HG02884 (cell line): Measurements from ENCODE around the gene MRPS27.

ENCODE experiments used
- ATAC-seq: cut with Tn5 transposase; IDR thresholded peaks from one replicate; pipeline ENCODE4 v1.9.1; 2021; ENCODE audit warnings: mild to moderate bottlenecking, moderate library complexity; ENCODE audit not compliant: unreplicated experiment

Gene MRPS27

DNA sequence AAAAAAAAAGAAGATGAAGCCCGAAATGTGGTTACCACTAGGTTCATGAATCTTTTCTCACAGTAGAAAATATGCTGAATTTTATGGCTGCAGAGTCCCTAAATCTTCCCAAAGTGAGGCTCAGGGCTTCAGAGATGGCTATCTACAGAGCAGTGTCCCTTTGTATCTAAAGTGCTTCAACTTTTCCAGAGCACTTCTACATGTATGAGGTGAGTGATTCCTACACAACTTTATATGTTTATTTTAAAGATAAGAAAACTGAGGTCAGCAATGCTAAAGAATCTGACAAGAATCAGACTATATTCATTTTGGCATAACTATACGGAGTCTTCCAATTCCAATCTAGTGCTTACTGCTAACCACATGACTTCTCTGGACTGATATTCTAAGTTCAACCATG lies 53.2 kb downstream of the MRPS27 start:
- no peak for ATAC-seq

DNA sequence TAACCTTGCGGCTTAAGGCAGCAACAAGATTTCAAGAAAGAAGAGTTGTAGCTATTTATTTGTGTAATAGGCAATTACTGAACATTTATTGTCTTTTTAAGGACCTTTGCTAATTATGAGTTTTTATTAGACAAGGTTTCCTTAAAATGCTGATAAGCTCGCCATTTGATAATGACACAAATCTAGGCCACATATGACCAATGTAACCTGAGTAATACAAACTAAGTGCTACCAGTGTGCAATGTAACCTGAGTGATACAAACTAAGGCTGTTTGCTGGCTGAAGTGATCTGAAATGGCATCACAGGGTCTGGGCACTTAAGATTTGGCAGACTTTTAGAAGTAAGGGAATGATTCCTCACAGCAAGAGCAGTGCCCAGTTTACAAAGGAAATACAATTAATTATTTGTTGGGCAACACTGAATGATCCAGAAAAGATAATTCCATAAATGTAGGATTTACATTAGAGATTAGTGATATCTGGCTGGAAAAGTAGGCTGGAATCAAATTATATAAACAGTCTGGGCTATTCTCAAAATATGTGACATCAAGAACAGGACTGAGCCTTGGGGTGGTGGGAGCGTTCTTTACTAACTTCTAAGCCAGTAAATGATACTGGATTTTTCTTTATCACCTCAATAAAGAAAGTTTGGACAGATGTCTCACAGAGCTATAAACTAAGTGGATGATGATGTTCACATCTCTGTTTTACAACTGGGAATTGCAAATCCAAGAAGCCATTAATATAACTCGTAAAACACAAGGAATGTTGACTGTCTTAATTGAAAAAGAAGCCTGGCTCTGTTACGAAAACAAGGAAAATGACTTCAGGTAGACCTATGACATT lies 54.8 kb downstream of the MRPS27 start:
- ATAC-seq: no peak

DNA sequence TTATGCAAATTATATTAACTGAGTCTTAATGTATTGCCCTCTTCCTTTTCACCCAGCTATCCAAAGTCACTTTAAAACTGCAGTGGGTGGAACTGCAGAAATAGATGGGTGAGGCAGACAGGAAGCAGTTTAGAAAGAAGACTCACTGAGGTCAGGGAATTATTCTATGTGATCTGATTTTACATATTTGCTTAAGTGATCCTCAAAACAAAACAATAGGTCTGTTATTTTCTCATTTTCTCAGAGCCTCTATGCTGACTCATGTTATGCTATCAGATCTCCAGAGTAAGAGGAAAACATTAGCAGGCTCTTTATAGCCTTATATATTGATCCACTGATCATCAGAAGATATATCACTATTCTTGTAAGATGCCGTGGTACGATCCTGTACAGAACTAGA lies 63.5 kb downstream of the MRPS27 start:
- no peak for ATAC-seq

DNA sequence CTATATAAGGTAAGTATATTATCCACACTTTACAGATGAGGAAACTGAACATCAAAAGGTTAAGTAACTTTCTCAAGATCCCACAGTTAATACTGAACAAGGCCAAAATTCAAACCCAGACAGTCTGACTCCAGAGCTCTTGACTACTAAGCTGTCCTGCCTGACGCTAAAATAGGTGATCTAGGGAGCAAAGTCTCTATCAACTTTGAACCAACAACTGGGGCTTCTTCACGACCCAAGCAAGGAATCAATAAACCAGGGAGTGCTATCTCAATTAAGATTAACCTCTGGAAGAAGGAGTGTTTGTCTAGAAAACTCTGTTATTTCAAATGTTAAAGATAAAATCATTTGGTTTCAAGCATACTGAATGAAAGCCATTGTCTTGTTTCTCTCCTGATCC lies 64.4 kb downstream of the MRPS27 start:
- no peak for ATAC-seq

DNA sequence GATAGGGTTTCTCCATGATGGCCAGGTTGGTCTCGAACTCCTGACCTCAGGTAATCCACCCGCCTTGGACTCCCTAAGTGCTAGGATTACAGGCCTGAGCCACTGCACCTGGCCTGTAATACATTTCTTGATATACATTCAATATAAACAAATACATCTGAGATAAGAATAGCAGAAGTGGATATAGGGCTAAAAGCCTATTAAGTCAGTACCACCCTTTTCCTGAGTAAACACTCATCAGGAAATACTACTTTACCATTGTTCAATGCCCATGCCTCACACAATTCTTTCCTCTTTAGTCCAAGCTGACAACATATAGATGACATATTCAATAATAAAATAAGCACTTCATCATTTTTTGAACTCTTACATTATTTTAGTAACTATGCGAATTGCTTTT lies 64.8 kb downstream of the MRPS27 start:
- no peak for ATAC-seq

DNA sequence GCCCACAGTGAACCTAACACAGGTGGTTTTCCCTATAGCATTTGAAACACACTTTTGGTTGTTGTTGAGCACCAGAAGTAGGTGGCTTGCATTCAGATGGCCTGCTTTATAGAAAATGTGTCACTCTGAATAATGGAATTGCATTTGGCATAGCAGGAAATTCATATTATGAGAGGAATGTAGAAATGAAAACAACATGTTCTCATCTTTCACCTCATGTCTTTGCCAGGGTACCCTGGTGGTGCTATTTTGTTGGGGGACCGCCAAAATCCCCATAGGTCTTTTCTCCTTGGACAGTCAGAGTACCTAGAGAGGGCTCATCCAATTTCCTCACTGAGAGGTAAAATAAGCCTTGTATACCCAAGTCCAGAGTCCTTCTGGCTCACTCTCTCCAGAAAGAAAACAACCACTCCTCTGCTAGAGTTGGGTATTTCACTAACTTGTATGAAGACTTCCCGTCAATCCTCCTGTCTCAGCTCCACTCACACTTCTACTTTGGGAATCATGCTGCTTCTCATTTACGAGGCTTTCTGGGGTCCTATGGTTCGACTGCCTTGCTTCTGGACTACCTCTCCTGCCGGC lies 67.4 kb downstream of the MRPS27 start:
- ATAC-seq: no peak

DNA sequence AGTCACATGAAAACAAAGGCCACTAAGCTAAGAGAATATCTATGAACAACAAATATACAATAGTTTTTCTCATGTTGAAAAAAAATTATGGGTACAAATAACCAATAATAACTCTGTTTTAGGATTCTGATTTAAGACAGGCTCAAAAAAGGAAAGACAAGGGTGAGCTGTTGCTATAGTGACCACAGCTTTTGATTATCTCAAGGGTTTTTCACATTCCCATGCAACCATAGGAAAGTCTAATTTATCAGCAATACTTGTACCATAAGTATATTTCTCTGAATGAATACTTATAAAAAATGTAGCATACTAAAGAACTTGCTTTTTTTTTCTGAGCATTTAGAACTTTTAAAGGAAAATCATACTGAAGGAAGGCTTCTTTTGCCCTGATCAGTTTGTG lies 68.0 kb downstream of the MRPS27 start:
- no peak for ATAC-seq

DNA sequence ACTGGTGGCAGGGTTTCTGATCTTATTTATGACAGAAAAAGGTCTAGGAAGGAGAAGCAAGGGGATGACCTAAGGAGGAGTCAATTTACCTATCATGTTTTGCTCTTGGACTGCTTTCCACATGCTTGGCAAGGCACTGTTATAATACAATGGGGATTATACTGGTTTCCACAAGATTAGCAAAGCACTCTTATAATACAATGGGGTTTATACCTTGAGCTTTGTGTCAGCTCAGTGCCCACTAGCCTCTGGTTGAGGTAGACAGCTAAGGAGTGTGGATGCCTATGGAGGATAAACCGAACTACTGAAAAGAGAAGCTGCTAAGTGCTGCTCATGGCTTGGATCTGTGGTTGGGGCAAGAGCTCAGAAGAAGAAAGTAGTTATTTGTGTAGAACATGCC lies 68.7 kb downstream of the MRPS27 start:
- ATAC-seq: no peak

DNA sequence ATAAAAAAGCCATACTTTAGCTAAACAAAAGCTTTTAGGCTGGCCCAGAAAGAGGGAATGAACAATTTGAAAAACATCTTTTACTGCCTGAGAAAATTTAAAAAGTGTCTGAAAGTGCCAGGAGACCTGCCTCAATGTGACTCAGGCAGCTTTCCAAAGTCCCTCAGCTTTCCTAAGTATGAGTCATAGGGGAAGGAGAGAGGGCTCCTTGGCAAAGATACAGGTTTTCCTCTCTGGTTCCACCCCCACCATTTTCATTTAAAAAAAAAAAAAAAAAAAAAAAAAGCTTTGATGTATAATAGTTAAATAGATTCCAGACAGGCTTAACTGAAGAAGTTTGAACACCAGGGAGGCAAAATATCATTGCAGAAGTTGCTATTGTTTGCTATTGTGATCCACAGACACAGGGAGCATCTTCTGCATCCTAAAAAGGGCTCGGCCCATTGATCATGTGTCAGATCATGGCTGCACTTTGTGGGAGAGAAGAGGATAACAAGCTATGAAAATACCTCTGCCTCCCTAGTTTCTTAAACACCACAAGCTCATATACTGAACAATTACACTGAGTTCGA lies 71.5 kb downstream of the MRPS27 start:
- ATAC-seq: no peak

DNA sequence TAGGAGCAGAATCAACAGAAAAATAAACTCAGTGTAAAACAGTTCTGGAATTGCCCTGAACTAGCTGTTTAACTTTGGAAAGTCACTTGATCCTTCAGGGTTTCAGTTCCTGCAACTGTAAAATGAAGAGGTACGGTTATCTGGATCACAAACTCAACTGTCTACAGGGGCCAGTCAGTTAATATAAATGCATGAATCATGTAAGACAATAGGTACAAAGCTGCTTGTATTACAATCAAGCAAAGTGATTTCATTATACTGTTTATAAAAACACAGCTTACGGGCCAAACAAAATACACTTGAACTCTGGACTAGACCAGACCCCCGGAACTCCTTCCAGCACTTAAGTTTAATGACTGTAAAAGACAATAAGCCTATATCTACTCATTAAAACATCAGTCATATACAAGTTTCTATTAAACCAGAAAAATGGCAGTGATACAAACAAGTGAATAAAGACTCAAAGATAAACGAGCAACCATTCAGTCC lies 73.0 kb downstream of the MRPS27 start:
- no peak for ATAC-seq

DNA sequence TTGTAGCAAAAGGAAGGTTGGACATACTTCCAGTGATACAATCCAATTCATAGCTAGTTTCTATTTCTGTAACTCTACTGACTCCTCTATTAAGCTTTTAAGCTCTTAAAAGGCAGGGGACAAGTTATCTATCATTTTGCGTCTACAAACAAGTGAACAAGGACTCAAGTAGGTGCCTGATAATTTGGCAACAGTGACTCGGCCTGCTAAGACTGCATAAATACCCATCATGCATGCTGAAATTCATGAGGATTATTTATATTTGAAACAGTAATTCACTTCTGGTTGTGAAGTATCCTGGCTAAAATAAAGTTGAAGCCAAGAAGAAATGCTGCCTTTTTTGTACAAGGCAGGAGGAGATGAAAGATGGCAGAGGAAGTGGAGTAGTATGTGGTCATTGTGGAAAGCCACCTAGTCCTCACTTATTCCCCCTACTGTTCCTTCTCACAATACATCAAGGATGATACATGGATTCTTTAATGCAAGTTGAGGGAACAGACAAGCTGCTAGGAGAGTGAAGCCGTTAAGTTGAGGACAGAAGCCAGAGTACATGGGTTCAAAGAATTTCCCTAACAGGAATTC lies 74.0 kb downstream of the MRPS27 start:
- ATAC-seq: no peak

DNA sequence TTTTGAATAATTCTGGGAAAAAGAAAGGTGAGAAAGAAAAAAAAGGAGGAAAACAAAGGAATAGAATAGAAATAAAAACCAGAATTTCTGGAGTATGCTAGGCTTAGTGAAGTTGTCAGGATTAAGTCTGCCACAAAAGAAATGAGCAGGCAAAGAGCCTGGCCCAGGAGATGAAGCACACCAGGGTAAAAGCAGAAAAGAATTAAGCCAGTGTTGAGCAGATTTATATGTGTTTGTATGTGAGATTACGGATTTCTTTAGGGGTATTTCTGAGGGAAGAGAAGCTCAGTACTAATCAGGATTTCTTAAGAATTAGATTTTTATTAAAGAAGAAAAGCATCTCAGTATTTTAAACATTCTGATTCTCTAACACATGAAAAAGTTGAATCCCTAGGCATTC lies 74.5 kb downstream of the MRPS27 start:
- no peak for ATAC-seq

DNA sequence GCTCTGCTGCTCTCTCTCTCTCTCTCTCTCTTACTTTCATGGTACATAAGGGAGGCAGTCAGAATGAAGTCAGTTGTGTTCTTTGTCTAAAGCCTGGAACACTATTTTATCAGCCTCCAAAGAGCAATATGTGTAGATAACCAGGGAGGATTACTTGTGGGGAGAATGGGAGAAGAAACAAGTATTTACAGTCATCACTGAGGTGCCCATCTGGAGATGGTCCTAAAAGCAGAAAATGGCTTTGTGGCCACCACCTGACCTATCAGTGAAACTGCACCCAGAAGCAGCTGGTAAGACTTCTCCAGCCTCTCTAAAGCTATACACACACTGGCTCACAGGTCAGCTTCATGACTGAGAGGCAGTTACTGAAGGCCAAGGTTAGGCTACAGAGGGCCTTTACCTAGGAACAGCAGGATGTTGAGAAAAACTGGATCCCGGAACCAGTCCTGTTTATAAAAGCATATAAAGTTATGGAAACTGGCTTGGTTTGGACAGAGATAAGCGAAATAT lies 75.1 kb downstream of the MRPS27 start:
- peak; percentile 74 for ATAC-seq

DNA sequence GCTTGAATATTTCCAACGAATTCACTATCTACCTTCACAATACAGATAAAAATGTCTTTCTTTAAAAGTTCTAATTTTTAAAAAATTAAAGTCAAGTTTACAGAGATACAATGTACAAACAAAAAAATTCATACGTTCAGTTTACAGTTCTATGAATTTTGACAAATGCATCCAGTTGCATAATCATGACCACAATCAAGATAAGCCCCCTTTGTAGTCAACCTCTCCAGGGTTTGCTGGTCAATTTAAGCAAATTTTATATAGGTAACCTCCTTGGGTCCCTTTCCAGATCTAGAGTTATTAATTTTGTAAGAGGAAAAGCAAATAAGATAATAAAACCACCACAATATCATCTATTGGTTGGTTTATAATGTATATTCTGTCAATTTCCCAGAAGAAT lies 76.3 kb downstream of the MRPS27 start:
- no peak for ATAC-seq

DNA sequence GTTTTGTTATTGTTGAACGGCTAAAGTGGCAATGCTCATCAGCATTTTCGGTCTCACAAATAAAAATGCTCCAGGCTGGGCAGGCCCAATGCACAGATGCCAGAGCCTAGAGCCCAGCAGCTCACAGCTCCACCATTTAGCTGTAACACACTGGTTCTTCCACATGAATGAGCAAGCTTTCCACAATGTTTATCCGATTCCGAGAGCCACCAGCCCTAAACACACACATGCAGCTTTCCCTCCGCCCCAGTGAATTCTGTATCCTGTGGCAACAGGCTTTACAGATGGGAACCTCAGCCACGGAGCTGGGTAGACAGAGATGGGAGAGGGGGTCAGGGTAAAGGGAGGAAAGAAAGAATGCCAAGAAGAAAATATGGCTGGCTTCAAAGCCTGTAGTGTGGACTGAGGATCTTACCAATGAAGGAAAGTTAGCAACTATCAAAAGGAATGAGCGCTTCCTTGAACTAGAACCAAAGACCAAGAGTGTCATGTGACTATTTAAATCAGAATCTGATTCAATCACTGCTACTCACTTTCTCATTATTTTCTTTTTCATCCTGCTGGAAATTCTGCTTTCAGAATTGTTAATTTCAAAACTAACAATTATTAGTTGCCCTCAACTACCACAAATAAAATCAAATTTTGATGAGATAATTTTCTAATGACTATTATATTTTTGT lies 77.1 kb downstream of the MRPS27 start:
- no peak for ATAC-seq

DNA sequence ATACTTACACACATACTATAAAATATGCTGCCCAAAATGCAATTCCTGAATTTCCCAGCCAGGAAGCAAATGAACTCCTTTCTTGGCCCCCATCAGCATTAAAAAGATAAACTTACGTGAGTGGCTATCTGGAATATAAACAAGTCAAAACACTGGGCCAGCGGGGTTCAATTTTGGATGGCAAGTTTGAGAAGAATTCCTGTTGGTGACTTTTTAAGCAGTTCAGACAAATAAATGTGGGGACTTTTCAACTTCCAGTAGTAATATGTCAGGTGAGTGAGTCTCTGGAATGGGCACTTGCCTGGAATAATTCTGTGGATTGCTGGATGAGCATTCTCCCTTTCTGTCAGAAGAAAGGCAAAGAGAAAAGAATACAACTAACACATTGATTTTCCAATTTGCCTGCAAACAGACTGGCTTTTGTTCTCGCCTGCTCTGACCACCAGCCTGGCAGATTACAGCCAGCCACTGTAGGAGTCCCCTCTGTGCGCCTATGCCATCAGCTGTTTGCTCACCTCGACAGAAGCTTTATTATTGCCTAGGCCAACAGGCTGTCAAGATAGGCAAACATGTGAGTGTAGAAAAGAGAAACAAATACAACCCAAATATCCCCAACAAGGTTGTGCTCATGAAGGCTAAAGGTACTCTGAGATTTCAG lies 78.6 kb downstream of the MRPS27 start:
- ATAC-seq: no peak

DNA sequence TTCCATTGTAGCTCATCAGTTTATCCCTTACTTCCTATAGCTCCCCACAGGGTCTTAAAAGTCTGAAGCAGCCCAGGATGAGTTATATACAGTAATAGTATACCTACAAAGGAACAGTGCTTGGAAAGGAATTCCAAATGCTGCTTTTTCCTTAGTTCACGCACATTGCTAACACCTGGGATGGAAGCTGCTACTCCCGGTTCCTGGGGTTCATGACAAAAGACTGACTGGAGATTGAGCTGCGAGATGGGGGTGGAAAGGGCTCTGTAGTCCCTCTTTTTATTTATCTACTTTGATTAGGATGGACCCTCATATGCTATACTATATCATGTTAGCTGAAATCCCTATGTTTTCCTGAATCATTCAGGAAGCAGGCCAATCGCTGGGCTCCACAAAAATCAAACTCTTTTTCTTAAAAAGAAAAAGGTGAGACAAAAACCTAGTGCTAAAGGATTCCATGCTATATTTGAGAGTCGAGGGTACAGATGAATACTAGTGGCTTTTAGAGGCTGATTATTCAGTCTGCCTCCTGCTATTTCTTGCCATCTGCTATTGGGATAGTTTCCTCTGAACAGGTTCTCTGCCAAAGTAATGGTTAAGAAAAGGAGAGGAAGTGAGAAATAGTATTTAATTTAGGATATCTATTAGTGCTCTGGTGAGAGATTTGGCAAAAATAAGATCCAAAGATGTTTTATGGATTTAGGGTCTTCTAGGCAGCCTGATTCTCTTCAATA lies 81.2 kb downstream of the MRPS27 start:
- ATAC-seq: no peak

DNA sequence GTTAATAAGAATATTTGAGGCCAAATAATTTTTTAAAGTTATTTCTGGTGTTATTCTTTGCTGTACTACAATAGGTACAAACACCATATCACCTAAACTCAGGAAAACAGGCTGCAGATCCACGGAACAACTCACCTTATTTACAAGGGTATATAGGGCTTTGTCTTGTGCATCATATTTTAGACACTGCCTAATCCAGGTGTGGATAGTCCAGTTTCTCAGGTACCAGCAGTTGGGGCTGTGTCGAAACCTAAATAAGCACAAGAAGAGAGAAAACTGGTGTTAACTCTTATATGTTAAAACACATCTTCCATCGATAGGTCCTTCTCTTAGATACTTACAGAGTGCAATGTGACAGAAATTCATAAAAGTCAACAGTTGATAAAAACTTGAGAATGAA lies 82.2 kb downstream of the MRPS27 start:
- ATAC-seq: no peak

DNA sequence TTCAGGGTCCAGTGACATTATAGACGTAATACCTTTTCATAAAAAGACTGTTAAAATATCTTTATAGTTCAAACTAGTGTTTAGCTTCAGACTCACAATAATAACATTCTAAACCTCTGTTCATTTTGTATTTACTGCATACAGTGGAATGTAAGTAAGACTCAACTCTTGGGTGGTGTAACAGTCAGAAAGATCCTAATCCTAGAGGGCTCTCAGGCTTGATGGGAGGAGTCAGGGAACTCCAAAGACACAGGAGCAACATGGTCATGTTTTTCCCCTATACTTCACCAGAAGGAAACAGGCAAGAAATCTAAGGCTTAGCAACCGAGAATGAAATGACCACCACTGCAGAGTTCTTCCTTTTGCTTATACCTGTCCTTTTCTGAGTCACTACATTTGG lies 82.6 kb downstream of the MRPS27 start:
- no peak for ATAC-seq

DNA sequence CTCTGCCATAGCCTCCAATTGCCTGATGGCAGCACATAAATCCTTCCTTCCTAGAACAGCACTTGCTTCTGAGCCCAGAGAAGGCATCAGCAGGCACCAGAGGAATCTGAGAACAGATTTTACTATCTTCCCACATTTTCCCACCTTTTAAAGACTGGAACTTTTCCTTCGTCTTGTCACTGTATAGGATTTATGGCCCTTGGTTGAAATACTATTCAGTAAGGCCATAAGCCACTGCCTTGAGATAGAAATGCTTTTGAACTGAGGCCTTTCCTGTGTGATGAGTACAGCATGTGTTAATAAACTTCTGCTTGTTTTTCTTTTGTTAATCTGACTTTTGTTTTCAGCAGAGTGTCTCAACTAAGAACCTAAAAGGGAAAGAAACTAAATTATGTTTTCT lies 84.3 kb downstream of the MRPS27 start:
- no peak for ATAC-seq
